Lower lobe of right lung (tissue), 2 donors: ENCODE measurements around the gene PARVA. TPM values are rescaled to one million over a fixed set of nuclear protein-coding genes. Genes with fewer than 3 reads are reported as not detected.

Source experiments
- ATAC-seq, 2 donors: fragments of 200-7000 bp; cut with Tn5 transposase; one replicate each; pipeline ENCODE4 v1.9.1; 2020 to 2022; ENCODE audit warnings: mild to moderate bottlenecking in 2 of 2, moderate library complexity in 2 of 2
- DNase-seq: peaks from one replicate; pipeline ENCODE4 v3.0.0-alpha.2; 2020
- H3K27ac ChIP-seq: fragments of 200-600 bp; one replicate; pipeline ENCODE4 v1.8.0; 2022
- H3K27me3 ChIP-seq: fragments of 200-600 bp; one replicate; pipeline ENCODE4 v1.8.0; 2022; ENCODE audit warnings: low read depth
- H3K36me3 ChIP-seq: fragments of 200-600 bp; one replicate; pipeline ENCODE4 v1.8.0; 2022; ENCODE audit warnings: mild to moderate bottlenecking
- H3K4me1 ChIP-seq: fragments of 200-600 bp; one replicate; pipeline ENCODE4 v1.8.0; 2022
- H3K4me3 ChIP-seq: fragments of 200-600 bp; one replicate; pipeline ENCODE4 v1.8.0; 2022; ENCODE audit warnings: mild to moderate bottlenecking
- H3K9me3 ChIP-seq: fragments of 200-600 bp; one replicate; pipeline ENCODE4 v1.8.0; 2022
- intact Hi-C: fragments of 100-400 bp; cut with DNase I; formaldehyde crosslinking; loops from one replicate; pipeline ENCODE4 v1.11.0; 2022
- total RNA-seq: library from RNA; stranded (reverse); fragmentation: NEBNext Ultra II Directional; extraction: Animal tissue kit (Norgen Biotek cat#: 25700); gene quantifications from one replicate; pipeline ENCODE4 v1.2.1, GENCODE V29; 2021
- TF ChIP-seq, protein P1 (sequence below): fragments of 200-600 bp; IDR thresholded peaks from one replicate; pipeline ENCODE4 v1.8.0; 2022; ENCODE audit warnings: antibody characterized with exemption, mild to moderate bottlenecking
- donor health status: DM: no; HTN: yes; CAD: no; lungs with severe emphysema.

Gene PARVA
- total RNA-seq, 1 donor from 2014 or later, result 58.3 TPM

DNA sequence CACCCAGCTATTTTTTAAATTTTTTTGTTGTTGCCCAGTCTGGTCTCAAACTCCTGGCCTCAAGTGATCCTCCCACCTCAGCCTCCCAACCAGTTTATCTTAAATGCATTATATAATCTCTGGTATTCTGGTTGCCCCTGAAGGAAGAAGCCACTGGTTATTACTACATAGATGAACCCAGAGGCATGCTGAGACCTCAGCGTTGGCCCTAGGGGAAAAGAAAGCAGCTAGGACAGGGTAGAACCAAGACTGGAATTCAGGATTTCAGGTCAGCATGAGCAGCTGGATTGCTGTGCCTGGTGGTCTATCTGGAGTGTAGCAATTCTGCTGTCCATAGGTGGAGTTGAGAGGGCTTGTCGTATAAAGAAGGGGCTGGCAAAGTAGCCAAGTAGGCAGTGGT, 67.2 kb downstream of the PARVA start:
- ATAC-seq (no peak), DNase-seq (no peak)
- no peaks in the 10 kb centered on the region for H3K4me1 ChIP-seq
- H3K4me3 ChIP-seq, result no peak overlapping the region
- H3K9me3 ChIP-seq, result no peaks in the 10 kb centered on the region
- no peak overlapping the region for H3K27ac ChIP-seq
- intact Hi-C loops, result no loop called here
- TF ChIP-seq, protein P1, sequence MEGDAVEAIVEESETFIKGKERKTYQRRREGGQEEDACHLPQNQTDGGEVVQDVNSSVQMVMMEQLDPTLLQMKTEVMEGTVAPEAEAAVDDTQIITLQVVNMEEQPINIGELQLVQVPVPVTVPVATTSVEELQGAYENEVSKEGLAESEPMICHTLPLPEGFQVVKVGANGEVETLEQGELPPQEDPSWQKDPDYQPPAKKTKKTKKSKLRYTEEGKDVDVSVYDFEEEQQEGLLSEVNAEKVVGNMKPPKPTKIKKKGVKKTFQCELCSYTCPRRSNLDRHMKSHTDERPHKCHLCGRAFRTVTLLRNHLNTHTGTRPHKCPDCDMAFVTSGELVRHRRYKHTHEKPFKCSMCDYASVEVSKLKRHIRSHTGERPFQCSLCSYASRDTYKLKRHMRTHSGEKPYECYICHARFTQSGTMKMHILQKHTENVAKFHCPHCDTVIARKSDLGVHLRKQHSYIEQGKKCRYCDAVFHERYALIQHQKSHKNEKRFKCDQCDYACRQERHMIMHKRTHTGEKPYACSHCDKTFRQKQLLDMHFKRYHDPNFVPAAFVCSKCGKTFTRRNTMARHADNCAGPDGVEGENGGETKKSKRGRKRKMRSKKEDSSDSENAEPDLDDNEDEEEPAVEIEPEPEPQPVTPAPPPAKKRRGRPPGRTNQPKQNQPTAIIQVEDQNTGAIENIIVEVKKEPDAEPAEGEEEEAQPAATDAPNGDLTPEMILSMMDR, result no peak
- H3K36me3 ChIP-seq, result no peaks in the 10 kb centered on the region
- no peaks in the 10 kb centered on the region for H3K27me3 ChIP-seq

DNA sequence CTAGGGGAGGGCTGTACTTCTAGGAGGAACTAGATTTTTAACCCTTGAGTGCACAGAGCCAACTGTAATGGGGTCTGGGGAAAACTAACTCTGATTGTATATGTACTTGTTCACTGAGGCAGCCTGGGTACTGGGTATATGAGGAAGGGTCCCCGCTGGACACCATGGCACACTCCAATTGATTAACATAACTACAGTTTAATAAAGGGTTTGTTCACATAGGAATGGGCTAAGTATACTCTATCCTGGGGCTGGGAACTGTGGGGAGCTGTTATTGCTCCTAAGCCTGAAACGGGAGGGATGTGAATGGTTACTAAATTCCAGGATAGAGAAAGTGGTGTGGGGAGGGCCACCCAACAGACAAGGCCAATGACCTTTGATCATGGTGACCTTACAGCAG, 67.6 kb downstream of the PARVA start:
- H3K4me1 ChIP-seq, result no peaks in the 10 kb centered on the region
- H3K36me3 ChIP-seq, result no peaks in the 10 kb centered on the region
- ATAC-seq (no peak), DNase-seq (no peak)
- intact Hi-C loops, result no loop called here
- TF ChIP-seq, protein P1, result no peak
- H3K4me3 ChIP-seq, result no peak overlapping the region
- no peak overlapping the region for H3K27ac ChIP-seq
- H3K27me3 ChIP-seq, result no peaks in the 10 kb centered on the region
- no peaks in the 10 kb centered on the region for H3K9me3 ChIP-seq

DNA sequence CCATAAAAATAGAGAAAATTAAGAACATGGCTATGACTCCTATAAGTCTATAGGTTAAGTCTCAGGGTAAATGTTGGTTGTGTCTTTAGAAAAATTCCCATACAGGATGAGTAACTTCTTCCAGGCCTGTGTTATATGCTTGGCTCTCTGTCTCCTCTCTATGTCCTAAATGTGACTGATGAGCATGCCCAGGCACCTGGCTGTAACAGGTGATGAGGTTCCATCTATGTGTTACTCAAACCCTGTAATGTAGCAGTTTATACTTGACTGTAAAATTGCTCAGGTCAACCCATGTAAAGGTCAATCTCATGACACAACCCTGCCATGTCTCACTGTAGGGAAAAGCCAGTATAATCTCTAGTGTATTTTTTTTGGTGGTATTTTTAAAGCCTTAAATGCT, 69.5 kb downstream of the PARVA start:
- DNase-seq (no peak), ATAC-seq (no peak)
- H3K4me1 ChIP-seq, result no peaks in the 10 kb centered on the region
- H3K9me3 ChIP-seq, result no peaks in the 10 kb centered on the region
- intact Hi-C loops, result no loop called here
- no peaks in the 10 kb centered on the region for H3K36me3 ChIP-seq
- no peak overlapping the region for H3K4me3 ChIP-seq
- TF ChIP-seq, protein P1, result no peak
- H3K27ac ChIP-seq, result no peak overlapping the region
- no peaks in the 10 kb centered on the region for H3K27me3 ChIP-seq

DNA sequence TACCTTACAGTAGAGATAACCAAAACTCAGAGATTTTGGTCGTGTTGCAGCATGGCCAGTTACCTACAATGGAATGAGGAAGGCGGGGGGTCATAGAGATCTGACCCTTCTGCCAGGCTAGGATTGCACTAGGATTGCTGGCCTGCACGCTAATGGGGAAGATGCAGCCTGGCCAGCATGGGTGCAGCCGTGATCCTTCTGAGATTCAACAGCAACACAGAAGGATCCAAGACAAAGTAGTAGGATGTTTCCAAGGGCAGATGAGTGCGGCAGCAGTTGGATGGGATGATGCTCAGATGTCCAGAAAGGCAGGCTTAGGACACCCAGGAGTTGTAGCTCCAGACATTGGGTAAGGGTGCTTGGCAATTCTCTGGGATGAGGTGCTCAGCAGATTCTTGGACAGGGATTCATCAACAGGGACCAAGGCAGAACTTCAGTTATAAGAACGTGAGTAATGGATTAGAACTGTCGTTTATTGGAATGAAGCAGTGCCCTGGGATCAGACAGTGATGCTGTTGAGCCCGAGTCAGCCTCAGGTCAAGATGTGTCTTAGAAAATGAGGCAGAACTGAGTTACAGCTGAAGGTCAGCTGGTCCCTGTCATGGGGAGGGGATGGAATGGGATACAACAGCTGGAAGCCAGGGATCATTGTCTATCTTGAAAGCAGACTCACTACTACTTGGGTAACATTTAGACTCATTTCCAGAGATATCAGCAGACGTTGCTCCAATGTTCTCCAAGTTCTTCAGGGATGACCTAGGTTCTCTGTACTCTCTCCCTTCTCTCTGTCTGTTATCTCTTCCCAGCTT, 71.0 kb downstream of the PARVA start:
- H3K9me3 ChIP-seq, result no peaks in the 10 kb centered on the region
- no peak for DNase-seq
- TF ChIP-seq, protein P1, result no peak
- intact Hi-C loops, result no loop called here
- no peak for ATAC-seq
- H3K36me3 ChIP-seq, result no peaks in the 10 kb centered on the region
- no peak overlapping the region for H3K4me3 ChIP-seq
- no peak overlapping the region for H3K27ac ChIP-seq
- no peaks in the 10 kb centered on the region for H3K27me3 ChIP-seq
- H3K4me1 ChIP-seq, result peaks cover 1% of the 10 kb centered on the region

DNA sequence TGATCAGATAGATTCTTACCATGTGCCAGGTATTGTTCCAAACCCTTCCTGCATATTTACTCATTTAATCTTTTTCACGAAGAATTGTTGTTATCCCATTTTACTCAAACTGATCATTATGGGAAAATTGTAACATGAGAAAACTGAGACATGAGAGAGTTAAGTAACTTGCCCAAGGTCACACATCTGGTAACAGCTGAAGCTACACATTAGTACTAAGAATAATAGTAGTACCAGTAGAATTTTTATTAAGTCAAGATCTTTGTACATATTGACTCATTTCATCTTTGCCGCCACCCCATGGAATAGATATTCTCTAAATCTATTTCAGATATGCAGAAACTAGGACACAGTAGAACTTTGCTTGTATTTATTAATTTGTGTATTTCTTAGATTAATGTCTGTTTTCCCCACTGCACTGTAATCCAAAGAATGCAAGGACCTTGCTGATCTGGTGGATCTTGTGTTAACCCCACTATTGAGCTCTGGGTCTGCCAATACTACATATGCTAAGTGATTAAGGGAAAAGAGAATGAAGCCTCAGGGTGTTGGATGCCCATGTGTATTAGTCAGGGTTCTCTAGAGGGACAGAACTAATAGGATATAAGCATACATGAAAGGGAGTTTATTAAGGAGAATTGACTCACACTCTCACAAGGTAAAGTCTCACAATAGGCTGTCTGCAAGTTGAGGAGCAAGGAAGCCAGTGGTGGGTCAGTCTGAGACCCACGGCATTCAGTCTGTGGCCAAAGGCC, 72.8 kb downstream of the PARVA start:
- TF ChIP-seq, protein P1, result no peak
- no peak for ATAC-seq
- intact Hi-C loops, result no loop called here
- DNase-seq, result no peak
- Histone ChIP-seq H3K27ac (no peak overlapping the region), H3K9me3 (no peaks in the 10 kb centered on the region), H3K4me3 (no peak overlapping the region), H3K27me3 (no peaks in the 10 kb centered on the region), H3K36me3 (no peaks in the 10 kb centered on the region), H3K4me1 (peaks cover 11% of the 10 kb centered on the region)
